SU-DHL-6 (cell line): ENCODE measurements around the gene FXYD2.

ENCODE experiments used
- H2AFZ ChIP-seq: fragments of 200-600 bp; sonication (generic); 2 replicates; pipeline ENCODE4 v1.6.1; 2014; ENCODE audit warnings: low read depth, mild to moderate bottlenecking, moderate library complexity, mixed read lengths, antibody characterized with exemption, low read length; ENCODE audit not compliant: severe bottlenecking
- H3F3A ChIP-seq: fragments of 200-600 bp; shearing (Covaris generic); 2 replicates; pipeline ENCODE4 v1.6.0; 2016; ENCODE audit warnings: antibody characterized with exemption, mild to moderate bottlenecking; ENCODE audit not compliant: insufficient read depth
- H3K27ac ChIP-seq: fragments of 200-600 bp; sonication (generic); 2 replicates; pipeline ENCODE4 v1.5.1; 2016; ENCODE audit warnings: low read depth, mild to moderate bottlenecking, low read length, moderate library complexity, mixed read lengths
- H3K27me3 ChIP-seq: fragments of 200-600 bp; sonication (generic), shearing (Covaris generic); 2 replicates; pipeline ENCODE4 v1.6.0; 2014; ENCODE audit warnings: mild to moderate bottlenecking, low read length
- H3K36me3 ChIP-seq: fragments of 200-600 bp; sonication (generic); 2 replicates; pipeline ENCODE4 v1.6.1; 2014; ENCODE audit warnings: mild to moderate bottlenecking, low read length, mixed read lengths
- H3K4me2 ChIP-seq: fragments of 300-600, 200-600 bp; shearing (Covaris generic), sonication (generic); 2 replicates; pipeline ENCODE4 v1.6.0; 2014; ENCODE audit warnings: low read length, low read depth, mild to moderate bottlenecking; ENCODE audit not compliant: poor library complexity, severe bottlenecking
- H3K4me3 ChIP-seq: fragments of 200-600 bp; sonication (generic); 2 replicates; pipeline ENCODE4 v1.5.1; 2014; ENCODE audit warnings: antibody characterized with exemption, low read length, mild to moderate bottlenecking, mixed read lengths; ENCODE audit not compliant: insufficient read depth, poor library complexity, severe bottlenecking
- H3K79me2 ChIP-seq: fragments of 200-600 bp; sonication (generic); 2 replicates; pipeline ENCODE4 v1.6.1; 2014; ENCODE audit warnings: mild to moderate bottlenecking, low read length, moderate library complexity; ENCODE audit not compliant: insufficient read depth
- H3K9ac ChIP-seq: fragments of 200-600 bp; sonication (generic); 2 replicates; pipeline ENCODE4 v1.7.0; 2014; ENCODE audit warnings: mild to moderate bottlenecking, low read length
- H3K9me2 ChIP-seq: fragments of 200-600 bp; sonication (generic); replicated peaks from 2 replicates; pipeline ENCODE4 v1.6.1; 2014; ENCODE audit warnings: low read length; ENCODE audit not compliant: insufficient read depth
- H3K9me3 ChIP-seq: fragments of 200-600 bp; sonication (generic); 2 replicates; pipeline ENCODE4 v1.6.1; 2014; ENCODE audit warnings: low read length, mixed read lengths; ENCODE audit not compliant: insufficient read depth
- H4K20me1 ChIP-seq: fragments of 200-600 bp; sonication (generic); 2 replicates; pipeline ENCODE4 v1.6.1; 2014; ENCODE audit warnings: low read depth, mild to moderate bottlenecking, antibody characterized with exemption, low read length, moderate library complexity, mixed read lengths
- CTCF ChIP-seq: fragments of 200-600 bp; sonication (generic); IDR thresholded peaks from one replicate; pipeline ENCODE4 v1.5.1; 2017; ENCODE audit warnings: antibody characterized with exemption, mild to moderate bottlenecking, low read length, moderate library complexity; ENCODE audit not compliant: insufficient read depth, poor library complexity, severe bottlenecking
- EZH2phosphoT487 ChIP-seq: fragments of 200-600 bp; sonication (generic), shearing (Covaris generic); conservative IDR thresholded peaks from 2 replicates; pipeline ENCODE4 v1.6.1; 2018; ENCODE audit warnings: mild to moderate bottlenecking, antibody characterized with exemption, low read length, moderate library complexity, mixed read lengths

The FXYD2 gene

GRCh38 chr11:117809236-117810055, 15.1 kb downstream of the FXYD2 start:
- H4K20me1 ChIP-seq = no peaks in the 10 kb centered on the region
- no peak overlapping the region for H3K27ac ChIP-seq
- TF ChIP-seq CTCF (no peak), EZH2phosphoT487 (no peak)
- no peaks in the 10 kb centered on the region for H3F3A ChIP-seq
- H3K27me3 ChIP-seq = no peaks in the 10 kb centered on the region
- H3K4me2 ChIP-seq = no peak overlapping the region
- H3K4me3 ChIP-seq = no peak overlapping the region
- no peaks in the 10 kb centered on the region for H3K79me2 ChIP-seq
- H2AFZ ChIP-seq = no peak overlapping the region
- H3K9me3 ChIP-seq = no peaks in the 10 kb centered on the region
- no peaks in the 10 kb centered on the region for H3K36me3 ChIP-seq
- no peak overlapping the region for H3K9ac ChIP-seq
- no peaks in the 10 kb centered on the region for H3K9me2 ChIP-seq

- TF ChIP-seq CTCF = no peak
- no peak for TF ChIP-seq EZH2phosphoT487
- Histone ChIP-seq H3F3A (no peaks in the 10 kb centered on the region), H3K4me3 (no peak overlapping the region), H3K27ac (no peak overlapping the region), H4K20me1 (no peaks in the 10 kb centered on the region), H3K9ac (no peak overlapping the region), H3K4me2 (no peak overlapping the region), H3K79me2 (no peaks in the 10 kb centered on the region), H2AFZ (no peak overlapping the region), H3K27me3 (no peaks in the 10 kb centered on the region), H3K9me3 (no peaks in the 10 kb centered on the region), H3K9me2 (no peaks in the 10 kb centered on the region), H3K36me3 (no peaks in the 10 kb centered on the region)
Measured at GRCh38 chr11:117808784-117809183, 15.8 kb downstream of the FXYD2 start.

GRCh38 chr11:117807482-117808327, 16.8 kb downstream of the FXYD2 start:
- H4K20me1 ChIP-seq = no peaks in the 10 kb centered on the region
- H3K9ac ChIP-seq = no peak overlapping the region
- no peaks in the 10 kb centered on the region for H3K27me3 ChIP-seq
- H3K4me3 ChIP-seq = no peak overlapping the region
- no peaks in the 10 kb centered on the region for H3K79me2 ChIP-seq
- H3K9me3 ChIP-seq = no peaks in the 10 kb centered on the region
- no peak overlapping the region for H3K27ac ChIP-seq
- H2AFZ ChIP-seq = no peak overlapping the region
- H3F3A ChIP-seq = no peaks in the 10 kb centered on the region
- H3K36me3 ChIP-seq = no peaks in the 10 kb centered on the region
- no peaks in the 10 kb centered on the region for H3K9me2 ChIP-seq
- H3K4me2 ChIP-seq = no peak overlapping the region
- TF ChIP-seq CTCF (peak; percentile 77), EZH2phosphoT487 (no peak)
